Lung (tissue), 12 donors: ENCODE results near the gene PIAS1. TPM values are rescaled to one million over a fixed set of nuclear protein-coding genes. Genes with fewer than 3 reads are reported as not detected.

Experiments used
- ATAC-seq: fragments of 200-7000 bp; cut with Tn5 transposase; one replicate; pipeline ENCODE4 v1.9.1; 2020; ENCODE audit warnings: moderate number of reproducible peaks; ENCODE audit not compliant: insufficient read depth, low FRiP score
- DNase-seq, 3 donors: peaks; one replicate each; pipeline ENCODE4 v3.0.0-alpha.2; 2013 to 2017
- H3K27ac ChIP-seq, 2 donors: one replicate each; pipeline ENCODE4 v1.5.1; 2013; ENCODE audit warnings: mild to moderate bottlenecking in 2 of 2, moderate library complexity in 2 of 2, control low read depth in 1 of 2, inconsistent platforms in 1 of 2, low read depth in 1 of 2, low read length in 1 of 2
- H3K27me3 ChIP-seq, 3 donors: one replicate each; pipeline ENCODE4 v1.5.1; 2013; ENCODE audit warnings: low read length in 2 of 3; ENCODE audit not compliant: control insufficient read depth in 3 of 3, insufficient read depth in 3 of 3
- H3K36me3 ChIP-seq, 4 donors: one replicate each; pipeline ENCODE4 v1.5.1; 2013; ENCODE audit warnings: low read length in 4 of 4, mild to moderate bottlenecking in 1 of 4, moderate library complexity in 1 of 4; ENCODE audit not compliant: control insufficient read depth in 4 of 4, insufficient read depth in 4 of 4
- H3K4me1 ChIP-seq, 5 donors: one replicate each; pipeline ENCODE4 v1.5.1; 2013; ENCODE audit warnings: low read length in 5 of 5, mild to moderate bottlenecking in 2 of 5, moderate library complexity in 1 of 5; ENCODE audit not compliant: control insufficient read depth in 5 of 5, insufficient read depth in 5 of 5
- H3K4me3 ChIP-seq: one replicate; pipeline ENCODE4 v1.5.1; 2013; ENCODE audit warnings: mild to moderate bottlenecking, control low read depth, moderate library complexity
- H3K9ac ChIP-seq, 2 donors: one replicate each; pipeline ENCODE4 v1.5.1; 2013; ENCODE audit warnings: low read length in 2 of 2, control low read depth in 1 of 2; ENCODE audit not compliant: insufficient read depth in 1 of 2
- H3K9me3 ChIP-seq, 4 donors: one replicate each; pipeline ENCODE4 v1.5.1; 2013; ENCODE audit warnings: low read length in 3 of 4, mild to moderate bottlenecking in 1 of 4, moderate library complexity in 1 of 4; ENCODE audit not compliant: control insufficient read depth in 4 of 4, insufficient read depth in 3 of 4
- WGBS, 2 donors: extraction: QIAGEN DNeasy Blood & Tissue Kit; methylation state at CpG; one replicate each; pipeline ENCODE4 v1.1.7; 2013; 5-methylcytosine and 5-hydroxymethylcytosine counted together
- polyA plus RNA-seq, 2 donors: library from polyadenylated mRNA; stranded (reverse); fragments of 200-250 nt; gene quantifications; one replicate each; pipeline ENCODE4 v1.2.1, GENCODE V29; 2013
- total RNA-seq, 2 donors: library from RNA; depleted of rRNA in 1 of 2; stranded (reverse); fragments of >200 nt in 1 of 2; gene quantifications; one replicate each; pipeline ENCODE4 v1.2.1, GENCODE V29; 2014 to 2021
- TF ChIP-seq, protein P1 (sequence below): IDR thresholded peaks from 2 replicates; pipeline ENCODE4 v1.5.1; 2012; ENCODE audit warnings: mild to moderate bottlenecking; ENCODE audit errors: control extremely low read depth, extremely low read depth
- donor health status: control.
- donor health status: control.
- donor health status: Bipolar disorder and iron deficiency.
- donor health status: healthy.
- donor health status: DM: yes; HTN: yes; CAD: no.

PIAS1 gene
- total and polyA plus RNA-seq, 4 donors: 14.6 to 157 (median 30.4) TPM

- H3K36me3 ChIP-seq: no peaks in the 10 kb centered on the region
- H3K27ac ChIP-seq: peak overlapping the region in 1 of 2 donors; percentile 44
- ATAC-seq: no peak
- H3K27me3 ChIP-seq: no peaks in the 10 kb centered on the region
- peaks cover 0 to 2% (median 0%) of the 10 kb centered on the region in 5 donors for H3K4me1 ChIP-seq
- WGBS, 2 donors: 54 to 61% methylated on average over 5 of the region's 5 CpGs
- no peaks in the 10 kb centered on the region for H3K9me3 ChIP-seq
- DNase-seq: no peak
- H3K9ac ChIP-seq: no peak overlapping the region
- no peak overlapping the region for H3K4me3 ChIP-seq
- TF ChIP-seq, protein P1, sequence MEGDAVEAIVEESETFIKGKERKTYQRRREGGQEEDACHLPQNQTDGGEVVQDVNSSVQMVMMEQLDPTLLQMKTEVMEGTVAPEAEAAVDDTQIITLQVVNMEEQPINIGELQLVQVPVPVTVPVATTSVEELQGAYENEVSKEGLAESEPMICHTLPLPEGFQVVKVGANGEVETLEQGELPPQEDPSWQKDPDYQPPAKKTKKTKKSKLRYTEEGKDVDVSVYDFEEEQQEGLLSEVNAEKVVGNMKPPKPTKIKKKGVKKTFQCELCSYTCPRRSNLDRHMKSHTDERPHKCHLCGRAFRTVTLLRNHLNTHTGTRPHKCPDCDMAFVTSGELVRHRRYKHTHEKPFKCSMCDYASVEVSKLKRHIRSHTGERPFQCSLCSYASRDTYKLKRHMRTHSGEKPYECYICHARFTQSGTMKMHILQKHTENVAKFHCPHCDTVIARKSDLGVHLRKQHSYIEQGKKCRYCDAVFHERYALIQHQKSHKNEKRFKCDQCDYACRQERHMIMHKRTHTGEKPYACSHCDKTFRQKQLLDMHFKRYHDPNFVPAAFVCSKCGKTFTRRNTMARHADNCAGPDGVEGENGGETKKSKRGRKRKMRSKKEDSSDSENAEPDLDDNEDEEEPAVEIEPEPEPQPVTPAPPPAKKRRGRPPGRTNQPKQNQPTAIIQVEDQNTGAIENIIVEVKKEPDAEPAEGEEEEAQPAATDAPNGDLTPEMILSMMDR: no peak
Observed at GRCh38 chr15:68022061-68022460, 32.1 kb upstream of the PIAS1 start.

DNA sequence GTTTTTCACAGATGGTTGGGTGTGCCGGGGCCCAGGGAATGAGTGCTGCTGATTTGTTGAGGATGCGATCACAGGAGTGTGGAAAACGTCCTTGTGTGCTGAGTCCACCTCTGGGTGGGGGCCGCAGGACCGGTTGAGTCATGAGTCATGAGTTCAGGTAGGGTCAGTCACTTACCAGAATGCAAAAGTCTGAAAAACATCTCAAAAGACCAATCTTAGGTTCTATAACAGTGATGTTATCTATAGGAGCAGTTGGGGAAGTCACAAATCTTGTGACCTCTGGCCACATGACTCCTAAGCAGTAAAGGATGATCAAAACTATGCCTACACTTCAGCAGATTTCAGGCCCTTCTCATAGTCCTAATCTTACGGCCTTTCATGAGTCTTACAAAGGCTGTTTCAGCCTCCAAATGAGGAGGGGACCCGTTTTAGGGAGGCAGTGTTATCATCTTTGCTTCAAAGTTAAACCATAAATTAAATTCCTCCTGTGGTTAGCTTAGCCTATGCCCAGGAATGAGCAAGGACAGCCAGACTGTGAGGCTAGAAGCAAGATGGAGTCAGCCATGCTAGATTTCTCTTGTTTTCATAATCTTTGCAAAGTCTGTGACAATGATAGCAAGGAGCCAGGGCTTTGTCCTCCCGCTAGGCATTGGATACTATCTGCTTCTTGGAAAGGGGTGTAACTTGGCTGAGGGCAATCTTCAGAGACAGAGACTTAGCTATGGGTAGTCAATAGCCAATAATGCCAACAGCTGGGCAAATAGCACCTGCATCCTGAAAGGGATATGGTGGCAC is 30.6 kb upstream of the PIAS1 start:
- Histone ChIP-seq H3K4me3 (no peak overlapping the region), H3K36me3 (no peaks in the 10 kb centered on the region), H3K9ac (no peak overlapping the region), H3K27ac (no peak overlapping the region), H3K9me3 (no peaks in the 10 kb centered on the region), H3K4me1 (peaks cover 0 to 5% (median 0%) of the 10 kb centered on the region in 5 donors), H3K27me3 (no peaks in the 10 kb centered on the region)
- ATAC-seq (no peak), DNase-seq (no peak)
- TF ChIP-seq, protein P1: no peak
- 90 to 91% methylated on average over 8 of the region's 8 CpGs for WGBS, 2 donors

DNA sequence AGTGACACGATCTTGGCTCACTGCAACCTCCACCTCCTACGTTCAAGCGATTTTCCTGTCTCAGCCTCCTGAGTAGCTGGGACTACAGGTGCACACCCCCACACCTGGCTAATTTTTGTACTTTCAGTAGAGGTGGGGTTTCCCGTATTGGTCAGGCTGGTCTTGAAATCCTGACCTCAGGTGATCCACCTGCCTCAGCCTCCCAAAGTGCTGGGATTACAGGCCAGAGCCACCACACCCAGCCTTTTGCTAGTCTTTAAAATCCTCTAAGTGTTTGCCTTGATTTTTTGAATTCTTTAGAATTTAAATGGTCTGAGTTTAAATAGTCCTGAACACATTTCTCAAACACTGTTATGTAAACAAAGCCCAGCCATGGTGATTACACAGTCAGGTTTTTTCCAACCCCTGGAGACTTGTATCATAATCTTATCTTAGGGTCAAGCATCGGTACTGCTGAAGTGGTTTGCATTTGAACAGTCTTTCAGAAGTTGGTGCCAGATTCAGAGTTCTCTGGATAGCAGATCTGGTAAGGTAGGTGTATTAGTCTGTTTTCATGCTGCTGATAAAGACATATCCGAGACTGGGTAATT is 28.2 kb upstream of the PIAS1 start:
- TF ChIP-seq, protein P1: no peak
- H3K4me3 ChIP-seq: no peak overlapping the region
- H3K36me3 ChIP-seq: no peaks in the 10 kb centered on the region
- H3K9ac ChIP-seq: no peak overlapping the region
- 65 to 81% methylated on average over 6 of the region's 6 CpGs for WGBS, 2 donors
- no peaks in the 10 kb centered on the region for H3K27me3 ChIP-seq
- DNase-seq: peak; percentile 26 to 79 (median 66)
- peak; percentile 70 for ATAC-seq
- H3K27ac ChIP-seq: no peak overlapping the region
- H3K4me1 ChIP-seq: peaks cover 0 to 5% (median 0%) of the 10 kb centered on the region in 5 donors
- H3K9me3 ChIP-seq: no peaks in the 10 kb centered on the region
